HG03469 (cell line): ENCODE measurements around the gene WNT3.

ENCODE experiments used
- ATAC-seq: cut with Tn5 transposase; IDR thresholded peaks from one replicate; pipeline ENCODE4 v1.9.1; 2021; ENCODE audit warnings: mild to moderate bottlenecking, moderate library complexity, moderate number of reproducible peaks; ENCODE audit not compliant: unreplicated experiment

The WNT3 gene

GRCh38 chr17:46739982-46740381 is 78.5 kb downstream of the WNT3 start:
- ATAC-seq, result no peak

GRCh38 chr17:46738544-46738943 is 79.9 kb downstream of the WNT3 start:
- ATAC-seq, result no peak

GRCh38 chr17:46737326-46737725 is 81.2 kb downstream of the WNT3 start:
- ATAC-seq, result no peak

GRCh38 chr17:46736100-46736499 is 82.4 kb downstream of the WNT3 start:
- ATAC-seq, result no peak

DNA sequence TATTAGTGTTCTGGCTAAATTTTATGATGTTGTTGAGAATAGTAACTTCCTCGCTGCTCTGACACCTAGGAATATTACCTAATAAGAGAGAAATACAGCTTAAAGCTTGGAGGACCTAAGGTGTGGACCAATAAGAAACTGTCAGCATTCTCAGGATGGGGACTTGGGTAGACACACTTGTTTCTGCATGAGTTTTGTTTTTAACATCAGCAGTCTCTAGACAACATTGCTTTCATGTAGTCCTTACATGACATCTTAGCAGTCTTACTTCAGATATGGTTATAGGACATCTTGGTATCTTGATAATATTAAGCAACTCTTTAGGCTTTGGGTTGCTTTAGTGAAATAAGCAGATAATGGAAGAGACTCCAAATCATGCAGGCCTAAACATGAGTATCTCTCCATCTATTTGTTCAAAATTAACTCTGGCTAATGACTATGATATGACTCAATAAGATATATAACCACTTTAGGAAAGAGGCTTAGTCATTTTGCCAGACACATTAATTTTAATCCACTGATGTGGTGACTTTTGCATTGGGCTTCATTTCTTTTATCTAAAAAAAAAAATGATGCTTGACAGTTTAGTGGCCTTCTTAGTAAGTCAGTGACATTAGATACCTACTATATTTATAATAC is 84.5 kb downstream of the WNT3 start:
- ATAC-seq, result no peak

DNA sequence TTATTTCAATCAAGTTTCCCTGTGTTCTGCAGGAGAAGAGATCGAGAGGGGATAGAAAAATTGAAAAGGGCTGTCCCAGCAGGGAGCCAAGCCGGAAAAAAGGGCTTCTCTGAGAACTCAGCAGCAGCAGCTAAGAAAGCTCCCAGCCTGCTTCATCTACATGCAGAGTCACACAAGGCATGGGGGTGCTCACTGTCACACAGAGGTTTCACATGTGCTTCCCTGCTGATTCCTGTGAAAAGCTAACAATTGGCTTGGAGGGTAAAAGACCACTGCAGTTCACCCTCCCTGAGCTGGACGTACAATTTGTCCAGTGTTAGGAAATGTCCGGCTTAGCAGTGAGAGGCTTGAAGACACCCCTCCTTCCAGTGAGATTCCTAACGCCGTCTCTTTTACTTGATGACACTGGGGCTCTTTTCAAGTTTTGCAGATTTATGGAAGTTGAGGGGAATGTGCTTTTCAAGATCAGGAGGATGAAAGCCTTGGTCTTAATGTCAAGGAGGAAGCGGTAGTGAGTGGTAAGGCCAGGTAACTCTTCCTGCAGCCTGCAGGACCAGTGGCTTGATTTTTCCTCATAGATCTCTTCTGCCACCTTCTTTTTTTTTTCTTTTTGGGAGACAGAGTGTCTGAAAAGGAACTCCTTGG is 85.6 kb downstream of the WNT3 start:
- no peak for ATAC-seq

DNA sequence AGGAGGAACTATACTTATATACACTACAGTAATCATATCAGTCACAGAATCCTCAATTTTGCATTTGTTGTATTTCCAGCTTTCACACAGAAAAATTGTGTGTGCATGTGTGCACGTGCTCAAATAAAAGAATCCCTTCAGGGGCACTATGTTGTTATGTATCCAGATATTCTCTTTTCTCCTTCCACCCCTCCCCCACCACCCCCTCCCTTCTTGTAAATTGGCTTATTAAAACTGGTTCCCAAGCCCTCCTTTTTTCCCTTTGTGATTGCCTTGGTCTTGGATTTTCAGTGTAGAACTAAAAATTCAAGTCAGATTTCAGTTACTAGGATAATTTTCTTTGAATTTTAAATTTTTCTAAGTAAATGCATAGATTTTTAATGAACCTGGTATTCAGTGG is 86.3 kb downstream of the WNT3 start:
- no peak for ATAC-seq

- no peak for ATAC-seq
These were observed 87.8 kb downstream of the WNT3 start for GRCh38 chr17:46730679-46731078.

- ATAC-seq, result no peak
These were observed 88.5 kb downstream of the WNT3 start for GRCh38 chr17:46730026-46730425.

GRCh38 chr17:46727572-46728348 is 90.7 kb downstream of the WNT3 start:
- no peak for ATAC-seq

- ATAC-seq, result no peak
These were observed 92.3 kb downstream of the WNT3 start for GRCh38 chr17:46726206-46726605.

DNA sequence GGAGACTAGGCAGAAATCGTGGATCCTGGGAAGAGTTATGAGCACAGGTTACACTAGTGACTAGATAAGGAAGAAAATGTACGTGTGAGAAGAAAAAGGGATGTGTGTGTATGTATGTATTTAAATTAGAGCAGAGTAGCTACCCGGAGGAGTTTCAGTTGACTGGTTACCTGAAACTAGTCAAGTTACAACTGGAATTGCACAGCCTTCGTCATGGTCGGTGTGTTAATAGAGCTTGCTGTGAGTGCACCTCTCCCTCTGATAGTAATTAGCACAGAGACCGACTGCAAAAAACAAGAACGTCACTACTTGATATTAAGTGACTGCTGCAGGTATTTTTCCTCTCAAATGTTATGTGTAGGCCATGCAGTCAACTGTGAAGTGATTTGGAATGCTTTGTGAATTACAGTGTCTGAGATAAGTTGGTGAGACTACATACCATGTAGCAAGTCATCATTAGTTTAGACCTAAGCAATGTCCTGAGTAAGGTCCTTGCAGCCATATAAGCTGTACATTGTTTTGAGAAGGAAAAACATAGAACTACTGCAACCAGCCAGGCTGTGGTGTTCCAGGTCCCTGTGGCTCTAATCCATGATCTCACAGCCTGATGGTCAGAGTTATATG is 95.7 kb downstream of the WNT3 start:
- no peak for ATAC-seq

GRCh38 chr17:46720408-46720807 is 98.1 kb downstream of the WNT3 start:
- ATAC-seq, result no peak

- no peak for ATAC-seq
These were observed 98.6 kb downstream of the WNT3 start for GRCh38 chr17:46719891-46720290.

DNA sequence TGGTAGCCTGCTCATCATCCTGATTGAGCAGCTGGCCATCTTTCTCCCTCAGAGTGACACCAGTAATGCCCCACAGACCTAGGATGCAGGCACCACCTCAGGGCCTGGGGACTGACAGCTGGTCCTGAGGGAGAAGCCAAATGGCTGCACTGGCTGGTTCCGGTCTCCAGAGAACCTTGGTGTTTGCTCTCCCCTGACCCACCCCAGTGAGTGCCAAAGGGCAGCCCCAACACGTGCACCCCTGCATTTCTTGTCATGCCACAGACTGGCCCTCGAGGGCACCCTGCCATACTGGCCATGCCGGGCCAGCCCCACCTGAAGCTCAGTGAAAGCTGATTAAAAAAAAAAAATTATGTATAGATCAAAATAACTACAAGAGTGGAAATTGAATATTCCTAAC is 100.5 kb downstream of the WNT3 start:
- ATAC-seq, result no peak
